ENCODE results near the gene SCOC.
"Not testable (repeated sequence)": the region's sequence is repeated elsewhere in the genome, so short reads cannot be mapped to it uniquely, and the experiment has no call there.

The SCOC gene

GRCh38 chr4:140361099-140361498, 12.3 kb upstream of the SCOC start:
- no peak for DNase-seq (ENCODE audit: low spot score)

GRCh38 chr4:140363051-140363450, 10.4 kb upstream of the SCOC start:
- no peak for DNase-seq (ENCODE audit: low spot score)

- DNase-seq (ENCODE audit: low spot score): no peak
Observed at GRCh38 chr4:140363558-140363957, 9.9 kb upstream of the SCOC start.

- no peak for DNase-seq (ENCODE audit: low spot score)
Observed at GRCh38 chr4:140367738-140368137, 5.7 kb upstream of the SCOC start.

GRCh38 chr4:140368686-140369085, 4.8 kb upstream of the SCOC start:
- no peak for DNase-seq (ENCODE audit: low spot score)

GRCh38 chr4:140372751-140373327, 607 bp upstream of the SCOC start:
- peak; percentile 49 for DNase-seq (ENCODE audit: low spot score)

GRCh38 chr4:140374130-140374477, 658 bp downstream of the SCOC start:
- no peak for DNase-seq (ENCODE audit: low spot score)

GRCh38 chr4:140382732-140383131, 9.3 kb downstream of the SCOC start:
- no peak for DNase-seq (ENCODE audit: low spot score)

GRCh38 chr4:140388015-140388414, 14.6 kb downstream of the SCOC start:
- DNase-seq (ENCODE audit: low spot score): no peak

- peak; percentile 16 for DNase-seq (ENCODE audit: low spot score)
Observed at GRCh38 chr4:140395668-140396067, 22.2 kb downstream of the SCOC start.

- no peak for DNase-seq (ENCODE audit: low spot score)
Observed at GRCh38 chr4:140400111-140400510, 26.7 kb downstream of the SCOC start.

GRCh38 chr4:140406292-140406691, 32.8 kb downstream of the SCOC start:
- DNase-seq (ENCODE audit: low spot score): no peak

GRCh38 chr4:140408974-140409373, 35.5 kb downstream of the SCOC start:
- DNase-seq (ENCODE audit: low spot score): no peak

GRCh38 chr4:140413130-140413969, 39.9 kb downstream of the SCOC start:
- not testable (repeated sequence) for DNase-seq (ENCODE audit: low spot score)

GRCh38 chr4:140423106-140423505, 49.7 kb downstream of the SCOC start:
- no peak for DNase-seq (ENCODE audit: low spot score)

- peak; percentile 82 for DNase-seq (ENCODE audit: low spot score)
Observed at GRCh38 chr4:140426610-140427105, 53.2 kb downstream of the SCOC start.

- peak; percentile 97 for DNase-seq (ENCODE audit: low spot score)
Observed at GRCh38 chr4:140427106-140427918, 53.9 kb downstream of the SCOC start, which contains the start of gene CLGN. TSS of gene CLGN (minus strand) at chr4:140427648. CDS start at chr4:140413078, 14,570 bp downstream.

- DNase-seq (ENCODE audit: low spot score): no peak
Observed at GRCh38 chr4:140427919-140428471, 54.5 kb downstream of the SCOC start.

All from D341Med (cell line).